NT2/D1 (cell line): ENCODE data around the gene RHPN2.

Source experiments
- YY1 ChIP-seq: IDR thresholded peaks from 2 replicates; pipeline ENCODE4 v1.6.1; 2011; ENCODE audit not compliant: insufficient read length, insufficient read depth
- ZNF274 ChIP-seq: IDR thresholded peaks from 2 replicates; pipeline ENCODE4 v1.6.1; 2011; ENCODE audit warnings: mild to moderate bottlenecking, low read depth, low read length

- no peak for TF ChIP-seq ZNF274
- no peak for TF ChIP-seq YY1
These were observed 28.9 kb upstream of the RHPN2 start for GRCh38 chr19:33093420-33094210.
